HepG2 (cell line): ENCODE data around the gene BSN. TPM values are rescaled to one million over a fixed set of nuclear protein-coding genes. Genes with fewer than 3 reads are reported as not detected.

Experiments used
- AKAP8 ChIP-seq: sonication (generic); formaldehyde crosslinking; IDR thresholded peaks from 2 replicates; pipeline ENCODE4 v1.5.1; 2020; ENCODE audit warnings: mild to moderate bottlenecking, missing genetic modification reagents
- FOSL2 ChIP-seq: sonication (generic); formaldehyde crosslinking; IDR thresholded peaks from 2 replicates; pipeline ENCODE4 v1.4.0; 2020; ENCODE audit warnings: missing genetic modification reagents
- FOXJ3 ChIP-seq: sonication (generic); formaldehyde crosslinking; IDR thresholded peaks from 2 replicates; pipeline ENCODE4 v1.4.0; 2020; ENCODE audit warnings: missing genetic modification reagents, mild to moderate bottlenecking, borderline replicate concordance
- GATAD2A ChIP-seq: IDR thresholded peaks from 2 replicates; pipeline ENCODE4 v1.6.1; 2016
- KDM4B ChIP-seq: sonication (generic); formaldehyde crosslinking; IDR thresholded peaks from 2 replicates; pipeline ENCODE4 v1.4.0; 2020; ENCODE audit warnings: missing genetic modification reagents
- MAZ ChIP-seq, 2 experiments: sonication (generic) in 1 of 2; formaldehyde crosslinking in 1 of 2; IDR thresholded peaks; 2 replicates each; pipeline versions ENCODE4 v1.5.0 to v1.6.1; 2012 to 2020; ENCODE audit warnings: low read depth in 2 of 2, mild to moderate bottlenecking in 2 of 2, borderline replicate concordance in 1 of 2, improper control_type of control experiment in 1 of 2, low read length in 1 of 2, missing genetic modification reagents in 1 of 2, moderate library complexity in 1 of 2
- RBM22 ChIP-seq: fragments of 200-400 bp; formaldehyde crosslinking; optimal IDR thresholded peaks from 2 replicates; pipeline ENCODE3; 2017; ENCODE audit warnings: mild to moderate bottlenecking, low read length, moderate library complexity
- RNF219 ChIP-seq: sonication (generic); formaldehyde crosslinking; IDR thresholded peaks from 2 replicates; pipeline ENCODE4 v1.5.0; 2020; ENCODE audit warnings: mild to moderate bottlenecking, missing genetic modification reagents
- SAFB2 ChIP-seq: sonication (generic); formaldehyde crosslinking; IDR thresholded peaks from 2 replicates; pipeline ENCODE4 v1.5.1; 2020; ENCODE audit warnings: missing genetic modification reagents, low read depth, mild to moderate bottlenecking, borderline replicate concordance
- SKI ChIP-seq: fragments of 450-650 bp; IDR thresholded peaks from one replicate; pipeline ENCODE4 v1.6.1; 2018; ENCODE audit warnings: mild to moderate bottlenecking; ENCODE audit not compliant: partially characterized antibody
- ZNF274 ChIP-seq: sonication (generic); formaldehyde crosslinking; IDR thresholded peaks from 2 replicates; pipeline ENCODE4 v1.5.1; 2020; ENCODE audit warnings: mild to moderate bottlenecking, missing genetic modification reagents
- ZNF367 ChIP-seq: sonication (generic); formaldehyde crosslinking; IDR thresholded peaks from 2 replicates; pipeline ENCODE4 v1.4.0; 2020; ENCODE audit warnings: missing genetic modification reagents, borderline replicate concordance
- ZNF430 ChIP-seq: sonication (generic); formaldehyde crosslinking; IDR thresholded peaks from 2 replicates; pipeline ENCODE4 v1.9.0; 2021; ENCODE audit warnings: mild to moderate bottlenecking, missing genetic modification reagents
- ZNF710 ChIP-seq: sonication (generic); formaldehyde crosslinking; IDR thresholded peaks from 2 replicates; pipeline ENCODE4 v1.5.0; 2020; ENCODE audit warnings: mild to moderate bottlenecking, missing genetic modification reagents, borderline replicate concordance
- polyA plus RNA-seq, 8 experiments: library from polyadenylated mRNA; depleted of rRNA in 3 of 8; stranded (reverse) in 7 of 8; unstranded in 1 of 8; fragments of >200 nt; fragmentation: Illumina TruSeq in 4 of 8; extraction: Trizol in 4 of 8; gene quantifications; 2 replicates each; pipeline versions ENCODE4 v1.2.1 to v1.2.3, GENCODE V29; 2011 to 2016; ENCODE audit warnings: low read depth in 4 of 8, missing spikeins in 1 of 8, mixed read lengths in 1 of 8; ENCODE audit not compliant: insufficient read depth in 1 of 8
- total RNA-seq, 5 experiments: library from RNA; depleted of rRNA; stranded (reverse); fragments of >200 nt; fragmentation: Illumina TruSeq; extraction: Trizol; gene quantifications; 2 replicates each; pipeline ENCODE4 v1.2.3, GENCODE V29; 2016; ENCODE audit warnings: low read depth in 1 of 5
- TF ChIP-seq, protein P1 (sequence below): sonication (generic); formaldehyde crosslinking; IDR thresholded peaks from 2 replicates; pipeline ENCODE4 v1.4.0; 2020; ENCODE audit warnings: missing genetic modification reagents, borderline replicate concordance
- TF ChIP-seq, protein P2 (sequence below): conservative IDR thresholded peaks from 2 replicates; pipeline ENCODE4 v1.6.1; 2018; ENCODE audit warnings: missing genetic modification reagents

The BSN gene
- total and polyA plus RNA-seq, 2 of the 13 experiments (the other 11 are each of a cell fraction or from before 2014, with no cell fraction given): 0.42 to 0.86 TPM

- TF ChIP-seq, protein P1, sequence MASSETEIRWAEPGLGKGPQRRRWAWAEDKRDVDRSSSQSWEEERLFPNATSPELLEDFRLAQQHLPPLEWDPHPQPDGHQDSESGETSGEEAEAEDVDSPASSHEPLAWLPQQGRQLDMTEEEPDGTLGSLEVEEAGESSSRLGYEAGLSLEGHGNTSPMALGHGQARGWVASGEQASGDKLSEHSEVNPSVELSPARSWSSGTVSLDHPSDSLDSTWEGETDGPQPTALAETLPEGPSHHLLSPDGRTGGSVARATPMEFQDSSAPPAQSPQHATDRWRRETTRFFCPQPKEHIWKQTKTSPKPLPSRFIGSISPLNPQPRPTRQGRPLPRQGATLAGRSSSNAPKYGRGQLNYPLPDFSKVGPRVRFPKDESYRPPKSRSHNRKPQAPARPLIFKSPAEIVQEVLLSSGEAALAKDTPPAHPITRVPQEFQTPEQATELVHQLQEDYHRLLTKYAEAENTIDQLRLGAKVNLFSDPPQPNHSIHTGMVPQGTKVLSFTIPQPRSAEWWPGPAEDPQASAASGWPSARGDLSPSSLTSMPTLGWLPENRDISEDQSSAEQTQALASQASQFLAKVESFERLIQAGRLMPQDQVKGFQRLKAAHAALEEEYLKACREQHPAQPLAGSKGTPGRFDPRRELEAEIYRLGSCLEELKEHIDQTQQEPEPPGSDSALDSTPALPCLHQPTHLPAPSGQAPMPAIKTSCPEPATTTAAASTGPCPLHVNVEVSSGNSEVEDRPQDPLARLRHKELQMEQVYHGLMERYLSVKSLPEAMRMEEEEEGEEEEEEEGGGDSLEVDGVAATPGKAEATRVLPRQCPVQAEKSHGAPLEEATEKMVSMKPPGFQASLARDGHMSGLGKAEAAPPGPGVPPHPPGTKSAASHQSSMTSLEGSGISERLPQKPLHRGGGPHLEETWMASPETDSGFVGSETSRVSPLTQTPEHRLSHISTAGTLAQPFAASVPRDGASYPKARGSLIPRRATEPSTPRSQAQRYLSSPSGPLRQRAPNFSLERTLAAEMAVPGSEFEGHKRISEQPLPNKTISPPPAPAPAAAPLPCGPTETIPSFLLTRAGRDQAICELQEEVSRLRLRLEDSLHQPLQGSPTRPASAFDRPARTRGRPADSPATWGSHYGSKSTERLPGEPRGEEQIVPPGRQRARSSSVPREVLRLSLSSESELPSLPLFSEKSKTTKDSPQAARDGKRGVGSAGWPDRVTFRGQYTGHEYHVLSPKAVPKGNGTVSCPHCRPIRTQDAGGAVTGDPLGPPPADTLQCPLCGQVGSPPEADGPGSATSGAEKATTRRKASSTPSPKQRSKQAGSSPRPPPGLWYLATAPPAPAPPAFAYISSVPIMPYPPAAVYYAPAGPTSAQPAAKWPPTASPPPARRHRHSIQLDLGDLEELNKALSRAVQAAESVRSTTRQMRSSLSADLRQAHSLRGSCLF (CRISPR knock-in tag): no peak
- TF ChIP-seq MAZ (IDR thresholded peaks at IDR 0.05; ENCODE audit: borderline replicate concordance, low read depth, low read length): 0 out of 2 replicates have a peak, but pooled peaks have one; percentile 18
- TF ChIP-seq MAZ (CRISPR knock-in tag; IDR thresholded peaks at IDR 0.05; ENCODE audit: low read depth): peak; percentile 76; the same call in 1 of the 2 replicates
- peak; percentile 19 for TF ChIP-seq RBM22
- TF ChIP-seq ZNF367 (CRISPR knock-in tag): no peak
- no peak for TF ChIP-seq SKI
- TF ChIP-seq GATAD2A (CRISPR knock-in tag): peak; percentile 87
- TF ChIP-seq FOXJ3 (CRISPR knock-in tag): peak; percentile 70
- peak; percentile 14; the same call in 1 of the 2 replicates for TF ChIP-seq FOSL2 (CRISPR knock-in tag)
- no peak for TF ChIP-seq RNF219 (CRISPR knock-in tag)
- no peak for TF ChIP-seq ZNF430
- peak; percentile 55; the same call in 1 of the 2 replicates for TF ChIP-seq ZNF274 (CRISPR knock-in tag)
- peak; percentile 100 for TF ChIP-seq ZNF710 (CRISPR knock-in tag)
- TF ChIP-seq, protein P2, sequence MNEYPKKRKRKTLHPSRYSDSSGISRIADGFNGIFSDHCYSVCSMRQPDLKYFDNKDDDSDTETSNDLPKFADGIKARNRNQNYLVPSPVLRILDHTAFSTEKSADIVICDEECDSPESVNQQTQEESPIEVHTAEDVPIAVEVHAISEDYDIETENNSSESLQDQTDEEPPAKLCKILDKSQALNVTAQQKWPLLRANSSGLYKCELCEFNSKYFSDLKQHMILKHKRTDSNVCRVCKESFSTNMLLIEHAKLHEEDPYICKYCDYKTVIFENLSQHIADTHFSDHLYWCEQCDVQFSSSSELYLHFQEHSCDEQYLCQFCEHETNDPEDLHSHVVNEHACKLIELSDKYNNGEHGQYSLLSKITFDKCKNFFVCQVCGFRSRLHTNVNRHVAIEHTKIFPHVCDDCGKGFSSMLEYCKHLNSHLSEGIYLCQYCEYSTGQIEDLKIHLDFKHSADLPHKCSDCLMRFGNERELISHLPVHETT (CRISPR knock-in tag): 0 out of 2 replicates have a peak, but pooled peaks have one; percentile 38
- peak; percentile 81; the same call in 1 of the 2 replicates for TF ChIP-seq SAFB2 (CRISPR knock-in tag)
- TF ChIP-seq KDM4B: no peak
- peak; percentile 22; the same call in 1 of the 2 replicates for TF ChIP-seq AKAP8 (CRISPR knock-in tag)
These were observed 117.3 kb downstream of the BSN start (continued) for GRCh38 chr3:49671291-49672288.
